Measurements from ENCODE around the gene MARCHF6.
"Not testable (repeated sequence)": the region's sequence is repeated elsewhere in the genome, so short reads cannot be mapped to it uniquely, and the experiment has no call there.

Gene MARCHF6

DNA sequence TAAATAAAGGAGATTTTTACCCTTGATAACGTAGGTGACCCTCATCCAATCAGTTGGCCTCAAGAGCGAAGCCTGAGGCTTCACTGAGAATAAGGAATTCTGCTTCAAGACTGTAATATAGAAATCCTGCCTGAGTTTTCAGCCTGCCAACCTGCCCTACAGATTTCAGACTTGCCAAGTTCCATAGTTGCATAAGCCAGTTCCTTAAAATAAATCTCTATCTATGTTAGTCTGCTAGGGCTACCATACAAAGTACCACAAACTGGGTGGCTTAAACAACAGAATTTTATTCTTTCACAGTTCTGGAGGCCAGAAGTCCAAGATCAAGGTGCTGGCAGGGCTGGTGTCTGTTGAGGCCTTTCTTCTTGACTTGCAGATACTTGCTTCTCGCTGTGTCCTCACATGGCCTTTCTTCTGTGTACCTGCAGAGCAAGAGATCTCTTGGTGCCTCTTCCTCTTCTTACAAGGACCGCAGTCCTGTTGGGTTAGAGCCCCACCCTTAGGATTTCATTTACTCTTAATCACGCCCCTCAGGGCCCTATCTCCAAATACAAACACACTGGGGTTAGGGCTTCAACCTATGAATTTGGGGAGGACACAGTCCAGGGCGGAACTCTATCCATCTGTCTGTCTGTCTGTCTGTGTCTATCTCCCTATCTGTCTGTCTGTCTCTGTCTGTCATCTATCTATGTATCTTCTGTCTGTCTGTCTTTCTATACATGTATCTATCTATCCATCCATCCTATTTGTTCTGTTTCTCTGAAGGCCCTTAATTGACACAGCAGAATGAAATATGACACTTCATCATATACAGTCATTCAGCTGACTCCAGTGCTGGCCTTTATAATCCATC, 28.8 kb upstream of the MARCHF6 start:
- DNase-seq (ENCODE audit: low read depth, low spot score): no peak

DNA sequence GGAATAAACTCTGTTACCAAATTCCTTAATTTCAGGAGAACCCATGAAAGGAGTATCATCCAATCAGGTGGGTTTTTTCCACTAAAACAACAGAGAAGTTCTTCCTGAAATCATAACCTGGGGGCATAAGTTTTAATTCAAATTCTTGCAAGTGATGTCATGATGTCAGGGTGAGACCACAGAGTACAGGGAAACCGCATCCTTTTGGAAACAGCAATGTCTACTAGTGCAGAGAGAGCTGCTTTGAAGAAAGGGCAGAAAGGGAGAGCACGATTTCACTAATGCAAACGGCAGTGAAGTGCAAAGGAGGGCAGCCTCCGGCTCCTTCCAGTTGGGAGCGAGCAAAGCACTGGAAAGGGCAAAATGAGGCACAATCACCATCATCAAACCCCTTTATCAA, 25.2 kb upstream of the MARCHF6 start:
- no peak for DNase-seq (ENCODE audit: low read depth, low spot score)

DNA sequence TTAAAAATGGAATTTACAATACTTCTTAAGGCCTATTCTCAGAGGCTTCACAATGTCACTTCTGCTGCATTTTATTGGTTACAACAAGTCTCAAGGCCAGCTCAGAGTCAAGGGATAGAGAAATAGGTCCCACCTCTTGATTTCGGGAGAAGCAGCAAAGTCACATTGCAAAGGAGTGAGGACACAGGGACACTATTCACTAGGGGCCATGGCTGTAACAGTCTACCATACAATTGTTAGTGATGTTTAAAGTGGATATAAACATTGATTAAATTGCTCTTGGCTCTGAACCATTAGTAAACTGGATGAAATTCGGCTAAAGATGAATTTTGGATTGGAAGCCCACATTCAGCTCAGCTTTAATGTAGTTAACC, 24.1 kb upstream of the MARCHF6 start:
- no peak for DNase-seq (ENCODE audit: low read depth, low spot score)

DNA sequence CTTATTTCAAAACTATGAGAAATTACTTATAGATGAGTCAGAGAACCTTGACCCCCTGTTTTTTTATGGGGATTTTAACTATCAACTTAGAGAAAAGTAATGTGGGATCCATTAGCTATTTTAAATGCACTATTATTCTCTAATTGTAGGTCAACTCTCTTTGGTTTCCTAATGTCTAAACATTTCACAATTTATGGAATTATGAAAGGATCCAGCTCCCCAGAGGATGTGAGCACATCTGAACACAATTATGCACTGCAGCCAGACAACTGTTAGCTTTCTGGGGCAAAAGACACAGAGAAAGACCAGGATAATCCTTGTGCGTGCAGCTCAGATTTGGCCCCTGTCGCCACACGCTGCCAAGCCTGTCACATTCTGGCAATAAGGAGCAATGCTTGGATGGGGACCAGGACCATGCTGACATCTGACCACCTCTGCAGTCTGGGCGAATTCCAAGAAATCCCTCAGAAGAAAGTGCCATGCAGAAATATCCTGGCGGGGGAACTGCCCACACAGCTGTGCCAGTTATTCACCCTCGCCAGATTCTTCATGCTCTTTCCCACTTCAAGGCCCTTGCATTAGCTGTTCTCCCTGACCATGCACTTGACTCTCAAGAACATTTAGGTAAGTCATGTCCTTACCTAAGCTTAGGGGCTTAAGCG, 23.5 kb upstream of the MARCHF6 start:
- no peak for DNase-seq (ENCODE audit: low read depth, low spot score)

DNA sequence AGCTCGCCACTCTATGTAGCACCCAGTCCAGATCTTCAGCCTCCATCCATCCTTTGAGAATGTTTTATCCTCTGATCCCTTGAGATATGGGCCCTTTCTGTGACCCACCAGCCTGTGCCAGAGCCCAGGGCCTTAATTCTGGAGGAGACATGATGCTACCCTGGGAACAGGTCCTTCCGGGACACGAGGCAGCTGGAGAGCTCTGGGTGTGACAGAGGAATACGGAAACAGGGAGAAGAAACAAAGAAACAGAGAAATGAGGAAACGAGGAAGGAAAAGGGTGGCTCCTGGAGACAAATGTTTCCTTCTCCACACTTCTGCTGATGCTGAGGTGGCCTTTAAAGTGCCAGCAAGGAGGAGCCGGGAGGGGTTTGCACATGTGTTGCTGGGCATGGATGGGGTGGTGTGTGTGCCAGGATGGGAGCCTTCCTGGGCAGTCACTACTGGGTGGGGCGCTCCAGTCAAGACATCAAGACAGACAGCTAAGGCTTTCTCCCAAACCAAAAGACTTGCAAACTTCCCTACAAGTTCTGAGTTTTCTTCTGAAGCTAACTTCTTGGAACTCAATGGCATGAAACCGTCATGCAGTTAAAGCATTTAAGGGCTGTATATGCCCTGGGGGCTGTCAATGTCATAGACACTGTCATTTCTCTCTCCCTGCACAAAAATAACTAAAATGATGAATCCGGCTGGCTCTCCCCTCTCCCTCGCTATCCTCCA, 22.8 kb upstream of the MARCHF6 start:
- no peak for DNase-seq (ENCODE audit: low read depth, low spot score)

DNA sequence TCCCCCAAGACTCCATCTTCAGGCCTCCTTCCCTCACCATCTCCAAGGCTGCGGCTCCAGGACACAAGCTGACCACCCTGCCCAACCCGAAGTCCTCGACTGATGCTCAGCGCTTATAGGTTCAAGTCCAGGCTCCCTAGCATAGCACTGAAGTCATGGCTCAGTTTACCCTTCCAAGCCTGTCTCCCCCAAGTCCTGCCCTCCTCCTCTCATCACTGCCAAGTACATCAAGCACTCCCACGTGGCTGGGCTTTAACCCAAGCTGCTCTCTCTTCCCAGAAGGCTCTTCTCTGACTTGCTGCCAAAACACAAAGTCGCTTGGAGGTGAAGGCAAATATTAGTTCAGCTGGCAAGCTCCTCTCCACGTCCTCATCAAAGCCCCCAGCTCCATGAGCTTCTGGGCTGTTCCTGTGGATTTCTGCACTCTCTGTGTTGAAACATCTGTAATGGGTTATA, 22.1 kb upstream of the MARCHF6 start:
- no peak for DNase-seq (ENCODE audit: low read depth, low spot score)

- DNase-seq (ENCODE audit: low read depth, low spot score): no peak
Observed at GRCh38 chr5:10332301-10332700, 21.2 kb upstream of the MARCHF6 start.

GRCh38 chr5:10333154-10334006, 20.1 kb upstream of the MARCHF6 start:
- no peak for DNase-seq (ENCODE audit: low read depth, low spot score)

GRCh38 chr5:10334831-10335230, 18.7 kb upstream of the MARCHF6 start:
- no peak for DNase-seq (ENCODE audit: low read depth, low spot score)

DNA sequence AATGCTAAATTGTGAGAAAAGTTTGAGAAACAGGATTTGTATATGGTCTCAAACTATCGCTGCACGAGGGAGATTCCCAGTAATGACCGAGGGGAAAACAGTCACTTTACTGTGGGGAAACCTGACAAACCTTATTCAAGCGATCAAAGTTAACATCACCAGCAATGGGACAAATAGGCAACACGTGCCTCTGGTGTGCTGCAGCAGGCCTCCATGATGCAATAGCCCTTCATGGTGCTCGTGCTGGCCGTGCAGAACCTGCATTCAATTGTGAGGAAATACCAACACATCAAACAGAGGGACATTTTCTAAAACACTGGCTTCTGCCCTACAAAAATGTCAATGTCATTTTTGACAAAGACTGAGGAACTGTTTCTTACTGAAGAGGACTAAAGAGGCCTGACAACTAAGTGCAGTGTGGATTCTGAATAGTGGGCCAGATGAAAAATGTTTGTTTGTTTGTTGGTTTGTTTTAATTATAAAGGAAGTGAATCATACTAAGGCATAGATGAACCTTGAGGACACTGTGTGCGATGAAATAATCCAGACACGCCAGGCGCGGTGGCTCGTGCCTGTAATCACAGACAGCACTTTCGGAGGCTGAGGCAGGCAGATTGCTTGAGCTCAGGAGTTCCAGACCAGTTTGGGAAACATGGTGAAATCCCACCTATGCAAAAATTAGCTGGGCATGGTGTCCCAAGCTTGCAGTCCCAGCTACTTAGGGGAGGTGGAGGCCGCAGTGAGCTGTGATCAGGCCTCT, 17.6 kb upstream of the MARCHF6 start:
- no peak for DNase-seq (ENCODE audit: low read depth, low spot score)

GRCh38 chr5:10337107-10337506, 16.4 kb upstream of the MARCHF6 start:
- no peak for DNase-seq (ENCODE audit: low read depth, low spot score)

DNA sequence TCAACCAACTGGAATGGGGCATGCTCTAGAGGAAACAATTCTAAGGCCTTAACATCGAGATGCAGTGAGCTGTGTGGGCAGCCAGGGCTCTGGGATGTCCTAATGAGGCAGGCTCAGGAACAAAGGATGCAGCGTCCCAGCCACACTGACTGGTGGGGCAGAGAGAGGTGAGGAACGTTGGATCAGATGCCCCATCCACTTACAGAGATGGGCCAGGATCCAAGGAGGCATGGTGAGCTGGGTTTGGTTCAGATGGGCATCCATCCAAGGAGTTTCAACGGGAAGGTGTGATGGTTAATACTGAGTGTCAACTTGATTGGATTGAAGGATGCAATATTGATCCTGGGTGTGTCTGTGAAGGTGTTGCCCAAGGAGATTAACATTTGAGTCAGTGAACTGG, 15.5 kb upstream of the MARCHF6 start:
- DNase-seq (ENCODE audit: low read depth, low spot score): no peak

DNA sequence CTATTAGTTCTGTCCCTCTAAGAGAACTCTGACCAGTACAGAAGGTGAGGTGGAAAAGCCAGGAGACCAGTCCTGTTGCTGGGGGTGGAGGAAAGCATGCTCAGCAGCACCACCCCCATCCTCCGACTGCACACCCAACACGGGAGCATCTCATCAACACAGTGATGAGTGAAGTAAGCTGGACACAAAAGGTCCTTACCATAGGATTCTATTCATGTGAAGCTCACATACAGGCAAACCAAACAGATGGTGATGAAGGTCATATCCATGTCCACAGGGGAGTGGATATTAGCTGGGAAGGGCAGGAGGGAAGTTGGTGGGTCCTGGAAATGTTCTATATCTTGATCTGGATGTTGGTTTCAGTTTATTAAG, 14.8 kb upstream of the MARCHF6 start:
- no peak for DNase-seq (ENCODE audit: low read depth, low spot score)

- DNase-seq (ENCODE audit: low read depth, low spot score): no peak
Observed at GRCh38 chr5:10339058-10339811, 14.3 kb upstream of the MARCHF6 start.

DNA sequence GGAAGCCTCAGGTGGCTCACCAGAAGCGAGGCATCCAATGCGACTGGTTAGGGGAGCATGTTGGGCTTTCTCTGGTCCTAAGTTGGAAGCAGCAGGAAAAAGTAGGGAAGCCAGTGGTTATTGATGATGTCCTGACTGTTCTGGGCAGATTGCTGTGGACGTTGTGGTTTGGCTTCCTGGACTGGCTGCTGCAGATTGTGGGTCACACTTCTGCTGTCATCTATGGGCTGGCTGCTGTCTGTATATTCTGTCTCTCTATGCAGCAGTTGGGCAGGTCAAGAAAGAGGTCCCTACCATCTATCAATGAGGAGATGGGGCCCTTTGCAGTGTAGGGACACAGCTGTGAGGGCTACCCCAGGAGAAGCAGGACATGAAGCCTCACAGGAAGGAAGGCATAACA, 13.5 kb upstream of the MARCHF6 start:
- DNase-seq (ENCODE audit: low read depth, low spot score): no peak

- no peak for DNase-seq (ENCODE audit: low read depth, low spot score)
Observed at GRCh38 chr5:10343486-10343885, 10.0 kb upstream of the MARCHF6 start.

DNA sequence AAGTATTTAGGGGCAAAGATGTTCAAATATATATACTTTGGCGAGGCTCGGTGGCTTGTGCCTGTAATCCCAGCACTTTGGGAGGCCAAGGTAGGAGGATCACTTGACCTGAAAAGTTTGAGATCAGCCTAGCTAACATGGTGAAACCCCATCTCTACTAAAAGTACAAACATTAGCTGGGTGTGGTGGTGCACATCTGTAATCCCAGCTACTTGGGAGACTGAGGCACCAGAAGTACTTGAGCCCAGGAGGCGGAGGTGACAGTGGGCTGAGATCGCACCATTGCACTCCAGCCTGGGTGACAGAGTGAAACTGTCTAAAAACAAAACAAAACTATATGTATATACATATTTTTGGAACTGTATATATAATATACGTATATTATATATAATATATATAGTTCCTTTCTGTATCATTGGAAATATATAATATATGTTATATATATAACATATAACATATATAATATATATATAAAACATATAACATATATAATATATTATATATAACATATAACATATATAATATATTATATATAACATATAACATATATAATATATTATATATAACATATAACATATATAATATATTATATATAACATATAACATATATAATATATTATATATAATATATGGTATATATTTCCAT, 8.9 kb upstream of the MARCHF6 start:
- not testable (repeated sequence) for DNase-seq (ENCODE audit: low read depth, low spot score)

GRCh38 chr5:10348258-10348657, 5.2 kb upstream of the MARCHF6 start:
- DNase-seq (ENCODE audit: low read depth, low spot score): no peak

GRCh38 chr5:10351199-10351905, 2.1 kb upstream of the MARCHF6 start:
- DNase-seq (ENCODE audit: low read depth, low spot score): no peak

Measured in activated CD4-positive, CD25-positive, alpha-beta regulatory T cell treated with anti-CD3 and anti-CD28 coated beads, Interleukin-2, amount 50 U/mL, for 16 hours (primary cell).